Left forelimb (tissue), 1 donor: ENCODE data around the gene RBP3.

ENCODE experiments used
- DNase-seq: peaks from one replicate; pipeline ENCODE4 v3.0.0-alpha.2; 2018; ENCODE audit warnings: low spot score

RBP3 gene

DNA sequence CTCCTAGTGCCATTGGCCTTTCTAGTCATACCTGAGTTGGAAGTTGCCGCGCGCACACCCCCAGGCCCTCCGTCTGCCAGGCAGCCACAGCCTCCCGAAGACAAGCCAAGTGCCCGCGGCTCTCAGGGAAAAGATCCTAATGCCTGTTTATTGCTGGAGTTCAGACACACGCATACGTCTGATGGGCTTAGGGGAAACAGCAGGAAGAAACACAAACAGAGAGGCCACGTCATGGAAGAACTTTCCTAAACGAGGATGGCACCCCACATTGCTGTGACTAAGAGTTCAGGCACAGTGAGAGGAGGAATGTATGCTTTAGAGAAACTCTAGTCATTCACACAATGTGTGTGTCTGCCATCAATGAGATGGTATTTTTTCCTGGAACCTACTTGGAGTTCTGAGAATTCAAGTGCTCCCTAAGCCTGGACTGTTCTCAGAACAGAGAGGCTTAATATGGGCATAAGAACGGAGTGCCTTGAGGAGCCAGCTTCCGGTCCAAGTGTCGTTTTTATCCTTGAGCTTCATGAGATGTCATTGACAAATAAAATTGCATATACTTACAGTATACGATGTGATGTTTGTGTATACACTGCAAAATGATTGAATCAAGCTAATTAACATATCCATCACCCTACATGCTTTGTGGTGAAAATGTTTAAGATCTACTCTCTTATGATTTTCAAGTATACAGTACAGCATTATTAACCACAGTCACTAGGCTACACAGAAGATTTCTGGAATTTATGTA is 11.6 kb upstream of the RBP3 start:
- DNase-seq = no peak

DNA sequence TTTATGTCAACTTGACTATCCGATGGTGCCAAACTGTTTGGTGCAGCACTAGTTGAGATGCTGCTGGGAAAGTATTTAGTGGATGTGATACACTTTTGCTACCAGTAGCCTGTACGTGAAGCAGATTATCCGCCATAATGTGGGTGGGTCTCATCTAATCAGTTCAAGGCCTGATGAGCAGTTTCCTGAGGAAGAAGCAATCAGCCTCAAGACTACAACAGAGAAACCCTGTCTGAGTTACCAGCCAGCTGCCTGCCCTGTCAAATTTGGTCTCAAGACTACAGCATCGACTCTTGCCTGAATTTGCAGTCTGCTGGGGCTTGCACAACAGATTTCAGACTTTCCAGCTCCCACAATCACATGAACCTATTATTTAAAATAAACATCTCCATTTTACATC is 10.9 kb upstream of the RBP3 start:
- peak; percentile 41 for DNase-seq

DNA sequence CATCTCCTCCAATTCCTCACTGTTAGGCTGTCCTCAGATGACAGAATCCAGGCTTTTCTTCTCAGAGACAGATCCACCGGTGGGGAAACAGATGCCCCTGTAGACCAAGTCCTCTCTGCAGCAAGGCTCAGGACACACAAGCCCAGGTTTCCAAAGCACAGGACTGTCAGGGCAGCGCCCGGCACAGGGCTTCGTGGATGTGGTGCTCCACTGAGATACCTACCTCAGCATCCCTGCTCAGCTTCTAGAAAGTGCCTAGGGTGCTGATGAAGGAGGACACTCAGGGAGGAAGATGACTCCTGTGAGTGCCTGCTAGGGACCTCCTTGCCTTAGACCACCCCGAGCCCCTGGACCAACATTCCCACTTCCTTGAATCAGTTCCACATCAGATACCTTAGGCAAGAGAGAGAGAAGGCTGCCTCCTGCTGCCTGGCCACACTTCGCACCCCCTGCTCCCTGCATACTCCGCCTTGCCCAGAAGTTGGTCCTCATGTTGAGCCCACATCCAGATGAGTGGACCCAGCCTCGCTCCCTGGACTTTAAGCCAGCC is 8.9 kb upstream of the RBP3 start:
- peak; percentile 26 for DNase-seq

DNA sequence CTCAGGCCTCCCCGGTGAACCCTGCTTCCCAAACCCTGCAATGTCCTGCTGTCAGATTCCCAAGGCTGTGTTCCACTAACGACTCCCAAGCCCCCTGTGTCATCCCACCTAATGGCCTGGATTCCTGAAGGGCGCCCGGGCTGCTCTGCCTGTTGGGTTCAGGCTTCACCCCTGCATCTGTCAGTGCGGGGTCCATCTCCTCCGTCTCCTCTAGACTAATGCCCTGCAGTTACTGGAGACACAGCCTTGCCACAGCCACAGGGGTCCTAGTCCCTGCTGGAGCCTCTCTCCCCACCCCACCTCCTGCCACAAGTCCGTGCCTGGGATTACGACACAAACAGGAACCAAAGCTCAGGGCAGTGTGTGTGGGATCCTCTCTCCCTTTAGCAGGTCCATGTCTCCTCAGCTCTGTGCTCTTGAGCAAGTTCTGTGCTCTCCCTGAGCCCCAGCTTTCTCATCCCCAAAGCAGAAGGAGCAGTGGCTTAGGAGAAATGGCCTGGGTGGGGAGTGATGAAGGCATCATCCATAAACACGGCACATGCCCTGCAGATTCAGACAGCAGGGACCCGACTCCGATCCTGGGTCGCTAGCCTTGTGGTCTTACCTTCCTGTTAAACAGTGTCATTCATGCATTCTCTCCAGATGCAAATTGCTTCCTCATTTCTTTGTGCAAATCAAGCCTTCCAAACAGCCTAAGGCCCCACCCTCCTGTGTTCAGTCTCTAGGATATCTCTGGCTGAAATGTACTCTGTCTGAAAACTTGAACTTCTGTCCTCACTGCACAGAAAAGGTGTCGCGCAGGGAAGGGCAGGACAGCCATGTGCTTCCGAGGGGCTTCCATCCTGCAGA is 8.2 kb upstream of the RBP3 start:
- peak; percentile 47 for DNase-seq

DNA sequence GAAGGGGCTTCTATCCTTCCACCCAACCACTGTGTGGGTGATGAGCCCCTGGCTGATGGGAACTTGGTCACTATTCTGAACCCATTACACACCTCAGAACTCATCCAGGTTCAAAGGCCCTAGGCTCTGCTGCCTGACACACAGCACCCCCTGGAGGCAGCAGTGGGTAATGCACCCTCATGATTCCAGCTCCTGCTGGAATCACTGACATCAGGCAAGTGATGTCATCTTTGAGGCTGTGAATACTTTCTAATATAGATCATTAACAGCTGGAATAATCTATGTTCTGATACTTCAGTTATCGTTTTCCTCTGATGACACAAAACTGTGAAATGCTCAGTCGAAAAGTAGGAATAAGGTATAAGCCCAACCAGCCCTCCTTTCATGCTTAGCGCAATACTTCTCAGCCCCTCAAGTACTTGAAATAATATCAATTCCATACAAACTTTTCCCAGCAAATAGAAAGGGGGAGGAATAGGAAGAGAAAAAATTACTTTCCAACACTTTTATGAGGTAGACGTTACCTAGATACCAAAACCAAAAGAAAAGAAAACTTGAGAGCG is 7.5 kb upstream of the RBP3 start:
- DNase-seq = peak; percentile 66

DNA sequence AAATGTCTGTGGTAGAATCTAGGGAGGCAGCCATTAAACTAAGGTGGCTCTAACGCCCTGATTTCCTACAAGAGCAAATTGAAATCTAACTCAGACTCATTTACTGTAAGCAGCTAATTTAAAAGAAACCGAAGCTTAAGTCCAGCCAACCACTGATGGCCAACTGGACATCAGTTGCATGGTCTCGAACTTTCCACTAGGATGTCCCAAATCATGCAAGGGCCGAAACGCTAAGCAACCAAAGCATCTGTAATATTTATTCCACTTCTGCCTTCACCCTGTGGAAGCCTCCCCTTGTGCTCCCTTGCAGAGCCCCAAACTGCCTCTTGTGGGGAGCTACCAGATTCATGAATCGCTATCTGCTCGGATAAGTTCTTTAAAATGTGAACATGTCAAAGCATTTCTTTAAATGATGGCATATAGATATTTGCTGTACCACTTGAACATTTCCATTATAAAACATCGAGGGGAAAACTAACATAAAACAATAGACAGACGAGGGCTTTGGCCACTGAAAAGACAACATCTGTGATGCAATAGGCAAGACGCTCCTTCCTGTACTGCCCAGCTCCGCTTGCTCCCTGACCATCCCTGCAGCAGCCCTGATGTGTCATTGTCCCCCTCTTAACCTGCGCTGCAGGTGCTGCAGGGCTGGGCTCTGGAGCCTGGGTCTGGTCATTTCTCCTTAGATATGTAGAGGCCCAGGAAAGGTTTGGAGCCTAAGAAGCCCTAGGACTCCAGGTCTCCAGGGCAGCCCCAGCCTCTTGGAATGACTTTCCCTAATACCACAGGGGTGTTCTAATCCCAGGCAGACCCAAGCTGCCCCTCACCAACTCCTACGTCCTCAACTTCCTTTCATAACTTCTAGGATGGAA is 2.9 kb upstream of the RBP3 start:
- DNase-seq = peak; percentile 18

DNA sequence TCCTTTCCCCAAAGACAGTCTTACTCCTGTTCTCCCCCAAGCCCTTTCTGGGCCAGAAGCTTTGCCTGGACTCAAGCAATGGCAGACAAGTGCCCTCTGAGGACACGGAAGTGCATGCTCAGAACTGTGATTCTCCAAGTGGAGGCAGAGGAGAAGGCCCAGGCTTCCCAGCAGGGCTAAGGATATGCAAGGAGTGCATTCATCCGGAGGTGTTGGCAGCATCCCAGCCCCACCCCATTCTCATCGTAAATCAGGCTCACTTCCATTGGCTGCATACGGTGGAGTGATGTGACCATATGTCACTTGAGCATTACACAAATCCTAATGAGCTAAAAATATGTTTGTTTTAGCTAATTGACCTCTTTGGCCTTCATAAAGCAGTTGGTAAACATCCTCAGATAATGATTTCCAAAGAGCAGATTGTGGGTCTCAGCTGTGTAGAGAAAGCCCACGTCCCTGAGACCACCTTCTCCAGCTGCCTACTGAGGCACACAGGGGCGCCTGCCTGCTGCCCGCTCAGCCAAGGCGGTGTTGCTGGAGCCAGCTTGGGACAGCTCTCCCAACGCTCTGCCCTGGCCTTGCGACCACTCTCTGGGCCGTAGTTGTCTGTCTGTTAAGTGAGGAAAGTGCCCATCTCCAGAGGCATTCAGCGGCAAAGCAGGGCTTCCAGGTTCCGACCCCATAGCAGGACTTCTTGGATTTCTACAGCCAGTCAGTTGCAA is 1.4 kb upstream of the RBP3 start:
- DNase-seq = peak; percentile 25

DNA sequence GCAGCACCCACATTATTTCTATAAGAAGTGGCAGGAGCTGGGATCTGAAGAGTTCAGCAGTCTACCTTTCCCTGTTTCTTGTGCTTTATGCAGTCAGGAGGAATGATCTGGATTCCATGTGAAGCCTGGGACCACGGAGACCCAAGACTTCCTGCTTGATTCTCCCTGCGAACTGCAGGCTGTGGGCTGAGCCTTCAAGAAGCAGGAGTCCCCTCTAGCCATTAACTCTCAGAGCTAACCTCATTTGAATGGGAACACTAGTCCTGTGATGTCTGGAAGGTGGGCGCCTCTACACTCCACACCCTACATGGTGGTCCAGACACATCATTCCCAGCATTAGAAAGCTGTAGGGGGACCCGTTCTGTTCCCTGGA is 874 bp upstream of the RBP3 start:
- peak; percentile 31 for DNase-seq

DNA sequence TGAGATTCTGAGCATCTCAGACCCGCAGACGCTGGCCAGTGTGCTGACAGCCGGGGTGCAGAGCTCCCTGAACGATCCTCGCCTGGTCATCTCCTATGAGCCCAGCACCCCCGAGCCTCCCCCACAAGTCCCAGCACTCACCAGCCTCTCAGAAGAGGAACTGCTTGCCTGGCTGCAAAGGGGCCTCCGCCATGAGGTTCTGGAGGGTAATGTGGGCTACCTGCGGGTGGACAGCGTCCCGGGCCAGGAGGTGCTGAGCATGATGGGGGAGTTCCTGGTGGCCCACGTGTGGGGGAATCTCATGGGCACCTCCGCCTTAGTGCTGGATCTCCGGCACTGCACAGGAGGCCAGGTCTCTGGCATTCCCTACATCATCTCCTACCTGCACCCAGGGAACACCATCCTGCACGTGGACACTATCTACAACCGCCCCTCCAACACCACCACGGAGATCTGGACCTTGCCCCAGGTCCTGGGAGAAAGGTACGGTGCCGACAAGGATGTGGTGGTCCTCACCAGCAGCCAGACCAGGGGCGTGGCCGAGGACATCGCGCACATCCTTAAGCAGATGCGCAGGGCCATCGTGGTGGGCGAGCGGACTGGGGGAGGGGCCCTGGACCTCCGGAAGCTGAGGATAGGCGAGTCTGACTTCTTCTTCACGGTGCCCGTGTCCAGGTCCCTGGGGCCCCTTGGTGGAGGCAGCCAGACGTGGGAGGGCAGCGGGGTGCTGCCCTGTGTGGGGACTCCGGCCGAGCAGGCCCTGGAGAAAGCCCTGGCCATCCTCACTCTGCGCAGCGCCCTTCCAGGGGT is 703 bp downstream of the RBP3 start:
- peak; percentile 64 for DNase-seq

DNA sequence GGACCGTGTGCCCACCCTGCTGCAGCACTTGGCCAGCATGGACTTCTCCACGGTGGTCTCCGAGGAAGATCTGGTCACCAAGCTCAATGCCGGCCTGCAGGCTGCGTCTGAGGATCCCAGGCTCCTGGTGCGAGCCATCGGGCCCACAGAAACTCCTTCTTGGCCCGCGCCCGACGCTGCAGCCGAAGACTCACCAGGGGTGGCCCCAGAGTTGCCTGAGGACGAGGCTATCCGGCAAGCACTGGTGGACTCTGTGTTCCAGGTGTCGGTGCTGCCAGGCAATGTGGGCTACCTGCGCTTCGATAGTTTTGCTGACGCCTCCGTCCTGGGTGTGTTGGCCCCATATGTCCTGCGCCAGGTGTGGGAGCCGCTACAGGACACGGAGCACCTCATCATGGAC is 1.4 kb downstream of the RBP3 start:
- DNase-seq = no peak

DNA sequence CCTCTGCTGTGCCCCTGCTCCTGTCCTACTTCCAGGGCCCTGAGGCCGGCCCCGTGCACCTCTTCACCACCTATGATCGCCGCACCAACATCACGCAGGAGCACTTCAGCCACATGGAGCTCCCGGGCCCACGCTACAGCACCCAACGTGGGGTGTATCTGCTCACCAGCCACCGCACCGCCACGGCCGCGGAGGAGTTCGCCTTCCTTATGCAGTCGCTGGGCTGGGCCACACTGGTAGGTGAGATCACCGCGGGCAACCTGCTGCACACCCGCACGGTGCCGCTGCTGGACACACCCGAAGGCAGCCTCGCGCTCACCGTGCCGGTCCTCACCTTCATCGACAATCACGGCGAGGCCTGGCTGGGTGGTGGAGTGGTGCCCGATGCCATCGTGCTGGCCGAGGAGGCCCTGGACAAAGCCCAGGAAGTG is 1.8 kb downstream of the RBP3 start:
- no peak for DNase-seq

DNA sequence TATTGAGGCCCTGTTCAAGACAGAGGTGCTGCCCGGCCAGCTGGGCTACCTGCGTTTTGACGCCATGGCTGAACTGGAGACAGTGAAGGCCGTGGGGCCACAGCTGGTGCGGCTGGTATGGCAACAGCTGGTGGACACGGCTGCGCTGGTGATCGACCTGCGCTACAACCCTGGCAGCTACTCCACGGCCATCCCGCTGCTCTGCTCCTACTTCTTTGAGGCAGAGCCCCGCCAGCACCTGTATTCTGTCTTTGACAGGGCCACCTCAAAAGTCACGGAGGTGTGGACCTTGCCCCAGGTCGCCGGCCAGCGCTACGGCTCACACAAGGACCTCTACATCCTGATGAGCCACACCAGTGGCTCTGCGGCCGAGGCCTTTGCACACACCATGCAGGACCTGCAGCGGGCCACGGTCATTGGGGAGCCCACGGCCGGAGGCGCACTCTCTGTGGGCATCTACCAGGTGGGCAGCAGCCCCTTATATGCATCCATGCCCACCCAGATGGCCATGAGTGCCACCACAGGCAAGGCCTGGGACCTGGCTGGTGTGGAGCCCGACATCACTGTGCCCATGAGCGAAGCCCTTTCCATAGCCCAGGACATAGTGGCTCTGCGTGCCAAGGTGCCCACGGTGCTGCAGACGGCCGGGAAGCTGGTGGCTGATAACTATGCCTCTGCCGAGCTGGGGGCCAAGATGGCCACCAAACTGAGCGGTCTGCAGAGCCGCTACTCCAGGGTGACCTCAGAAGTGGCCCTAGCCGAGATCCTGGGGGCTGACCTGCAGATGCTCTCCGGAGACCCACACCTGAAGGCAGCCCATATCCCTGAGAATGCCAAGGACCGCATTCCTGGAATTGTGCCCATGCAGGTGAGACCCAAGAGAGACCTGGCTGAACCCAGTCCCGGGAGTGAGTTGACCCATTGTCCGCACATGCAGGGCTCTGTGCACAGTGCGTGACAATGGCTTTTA is 2.8 kb downstream of the RBP3 start:
- no peak for DNase-seq

DNA sequence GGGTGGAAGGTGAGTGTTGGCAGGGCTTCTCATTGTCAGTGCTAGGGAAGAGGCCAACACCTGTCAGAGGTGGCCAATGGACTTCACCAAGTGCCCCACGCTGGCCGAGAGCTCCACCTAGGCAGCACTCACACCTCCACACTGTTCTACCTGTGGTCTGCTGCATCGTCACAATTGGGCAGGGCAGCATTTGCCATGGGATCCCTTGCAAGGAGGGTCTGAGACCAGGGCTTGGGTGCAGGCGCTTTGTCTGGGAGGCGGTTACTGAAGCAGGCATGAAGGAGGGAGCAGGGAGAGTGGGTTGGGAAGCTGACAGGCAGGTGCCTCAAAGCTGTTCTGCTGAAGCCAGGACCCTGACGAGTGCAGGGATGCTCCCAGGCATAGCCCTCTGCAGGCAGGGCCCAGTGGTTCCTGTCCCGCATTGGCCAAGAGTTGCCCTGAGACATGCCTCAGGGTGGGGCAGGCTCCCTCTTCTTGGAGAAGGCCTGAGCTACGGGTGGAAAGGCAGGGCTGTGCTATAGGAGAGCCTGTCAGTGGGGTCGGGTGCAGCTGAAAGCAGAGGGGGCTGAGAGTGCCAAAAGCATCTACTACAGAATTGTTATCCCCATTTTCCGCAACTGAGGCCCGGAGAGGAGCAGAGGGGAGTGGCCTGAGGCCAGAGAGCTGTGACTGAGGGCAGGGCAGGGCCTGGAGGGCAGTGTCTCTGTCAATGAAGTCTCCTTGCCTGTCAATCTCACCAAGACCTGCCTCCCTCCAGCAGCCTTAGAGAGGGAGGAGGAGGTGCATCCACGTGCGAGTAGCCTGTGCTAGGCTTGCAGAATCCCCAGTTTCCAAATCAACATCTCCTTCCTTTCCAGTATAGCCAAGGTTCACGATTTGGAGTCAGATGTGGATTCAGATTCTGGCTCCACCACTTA is 4.0 kb downstream of the RBP3 start:
- peak; percentile 51 for DNase-seq

DNA sequence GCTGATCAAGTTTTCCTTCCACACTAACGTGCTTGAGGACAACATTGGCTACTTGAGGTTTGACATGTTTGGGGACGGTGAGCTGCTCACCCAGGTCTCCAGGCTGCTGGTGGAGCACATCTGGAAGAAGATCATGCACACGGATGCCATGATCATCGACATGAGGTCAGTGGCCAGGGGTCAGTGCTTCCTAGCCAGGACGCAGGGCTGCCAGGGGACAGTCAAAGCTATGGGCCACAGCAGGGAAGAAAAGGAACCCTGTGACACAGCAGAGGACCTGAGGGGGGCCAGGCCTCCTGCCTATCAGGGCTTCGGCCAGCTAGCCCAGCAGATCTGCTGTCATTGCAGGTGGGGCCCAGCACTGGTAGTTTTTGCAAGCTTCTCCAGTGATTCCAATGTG is 5.2 kb downstream of the RBP3 start:
- peak; percentile 37 for DNase-seq

DNA sequence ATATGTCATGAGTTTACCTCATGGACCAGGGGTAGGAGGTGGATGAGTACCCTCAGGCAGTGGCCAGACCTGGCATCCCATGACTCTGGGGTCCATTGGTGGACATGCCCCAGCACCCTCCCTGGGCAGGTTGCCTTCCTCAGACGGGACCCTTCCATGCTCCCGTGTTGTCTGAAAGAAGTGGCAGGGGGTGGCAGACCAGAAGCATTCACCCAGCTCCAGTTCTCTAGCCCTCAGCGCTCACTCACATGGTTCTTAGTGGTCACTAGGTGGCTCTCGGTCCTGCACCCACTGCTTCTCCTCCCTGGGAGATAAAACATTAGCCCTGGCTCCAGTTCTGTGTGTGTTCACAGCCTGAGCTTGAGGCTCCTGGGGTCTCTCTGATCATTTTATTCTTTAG is 6.0 kb downstream of the RBP3 start:
- DNase-seq = peak; percentile 37

DNA sequence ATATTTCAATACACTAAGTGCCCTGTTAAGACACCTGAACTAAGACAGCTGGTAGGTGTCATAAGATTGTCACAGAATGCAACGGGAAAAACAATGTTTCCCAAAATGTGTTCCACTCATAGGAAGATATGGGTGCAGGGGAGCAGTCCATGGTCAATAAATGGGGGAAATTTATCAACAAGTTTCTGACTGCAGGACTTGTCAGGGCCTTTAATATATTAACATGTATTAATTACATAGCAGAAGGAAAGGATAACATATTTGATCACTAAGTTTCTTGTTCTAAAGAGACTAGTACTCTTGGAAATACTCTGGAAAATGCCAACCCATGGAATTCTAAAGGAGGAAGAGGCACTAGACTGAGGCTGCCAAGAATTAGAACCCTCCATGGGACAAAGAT is 6.7 kb downstream of the RBP3 start:
- no peak for DNase-seq

DNA sequence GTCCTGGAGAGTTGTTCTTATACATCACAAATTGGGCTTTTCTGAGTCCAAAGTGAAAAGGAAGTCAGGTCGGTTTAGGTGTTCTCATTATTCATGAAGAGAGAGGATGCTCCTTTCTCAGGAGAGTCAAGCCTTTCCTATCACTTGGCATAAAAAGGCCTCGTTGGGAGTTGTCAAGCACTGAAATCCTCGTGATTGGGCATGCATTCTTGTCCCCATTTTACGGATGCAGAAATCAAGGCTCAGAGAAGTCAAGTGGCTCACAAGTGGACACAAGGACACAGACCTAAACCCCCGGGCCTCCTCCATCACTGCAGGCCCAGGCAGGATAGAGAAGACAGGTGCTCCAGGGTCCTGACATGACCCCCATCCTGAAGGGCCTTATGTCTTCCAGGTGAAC is 8.5 kb downstream of the RBP3 start:
- no peak for DNase-seq

DNA sequence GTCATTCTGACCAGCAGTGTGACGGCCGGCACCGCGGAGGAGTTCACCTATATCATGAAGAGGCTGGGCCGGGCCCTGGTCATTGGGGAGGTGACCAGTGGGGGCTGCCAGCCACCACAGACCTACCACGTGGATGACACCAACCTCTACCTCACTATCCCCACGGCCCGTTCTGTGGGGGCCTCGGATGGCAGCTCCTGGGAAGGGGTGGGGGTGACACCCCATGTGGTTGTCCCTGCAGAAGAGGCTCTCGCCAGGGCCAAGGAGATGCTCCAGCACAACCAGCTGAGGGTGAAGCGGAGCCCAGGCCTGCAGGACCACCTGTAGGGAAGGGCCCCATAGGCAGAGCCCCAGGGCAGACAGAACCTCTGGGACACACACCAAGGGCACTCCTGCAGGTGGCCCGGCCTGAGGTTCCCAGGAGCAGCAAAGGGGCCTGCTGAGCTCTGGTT is 9.0 kb downstream of the RBP3 start:
- peak; percentile 61 for DNase-seq
